Hematopoietic multipotent progenitor cell treated with erythropoietin and hydrocortisone succinate and interleukin-3 and kit ligand, for 6 days (in vitro differentiated cells): ENCODE measurements around the gene RAB6C.
"Not testable (repeated sequence)": the region's sequence is repeated elsewhere in the genome, so short reads cannot be mapped to it uniquely, and the experiment has no call there.

Source experiments
- DNase-seq: peaks from one replicate; pipeline ENCODE4 v3.0.0-alpha.2; 2015

Gene RAB6C

DNA sequence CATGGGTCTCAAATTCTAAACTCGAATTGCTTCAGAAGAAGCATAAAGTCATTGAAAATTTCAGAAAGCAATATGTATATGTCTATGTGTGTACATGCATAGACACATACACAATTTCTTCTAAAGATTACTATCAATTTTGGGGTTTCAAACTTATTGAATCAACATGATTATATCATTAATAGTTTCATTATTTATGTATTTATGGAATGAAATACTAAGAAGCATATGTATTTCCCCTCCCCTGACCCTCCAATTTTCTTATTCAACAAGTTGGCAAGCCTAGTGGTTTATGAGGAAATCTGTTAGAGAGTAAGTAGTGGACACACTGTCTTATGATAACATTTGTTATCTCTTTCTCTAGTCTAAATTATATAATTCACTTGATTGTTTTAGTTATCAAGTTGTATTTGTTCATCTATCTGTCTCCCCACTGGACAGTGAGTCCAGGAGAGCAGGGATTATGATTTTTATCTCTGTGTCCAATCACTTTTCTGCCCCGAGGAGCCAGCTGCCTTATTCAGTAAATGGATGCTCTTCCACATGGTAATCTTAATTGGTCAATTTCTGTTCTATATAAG, 17.3 kb downstream of the RAB6C start:
- DNase-seq: not testable (repeated sequence)

DNA sequence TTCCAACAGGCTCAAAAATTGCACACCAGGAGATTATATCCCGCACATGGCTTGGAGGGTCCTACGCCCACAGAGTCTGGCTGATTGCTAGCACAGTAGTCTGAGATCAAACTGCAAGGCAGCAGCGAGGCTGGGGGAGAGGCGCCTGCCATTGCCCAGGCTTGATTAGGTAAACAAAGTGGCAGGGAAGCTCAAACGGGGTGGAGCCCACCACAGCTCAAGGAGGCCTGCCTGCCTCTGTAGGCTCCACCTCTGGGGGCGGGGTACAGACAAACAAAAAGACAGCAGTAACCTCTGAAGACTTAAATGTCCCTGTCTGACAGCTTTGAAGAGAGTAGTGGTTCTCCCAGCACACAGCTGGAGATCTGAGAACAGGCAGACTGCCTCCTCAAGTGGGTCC, 19.3 kb downstream of the RAB6C start:
- DNase-seq: not testable (repeated sequence)

DNA sequence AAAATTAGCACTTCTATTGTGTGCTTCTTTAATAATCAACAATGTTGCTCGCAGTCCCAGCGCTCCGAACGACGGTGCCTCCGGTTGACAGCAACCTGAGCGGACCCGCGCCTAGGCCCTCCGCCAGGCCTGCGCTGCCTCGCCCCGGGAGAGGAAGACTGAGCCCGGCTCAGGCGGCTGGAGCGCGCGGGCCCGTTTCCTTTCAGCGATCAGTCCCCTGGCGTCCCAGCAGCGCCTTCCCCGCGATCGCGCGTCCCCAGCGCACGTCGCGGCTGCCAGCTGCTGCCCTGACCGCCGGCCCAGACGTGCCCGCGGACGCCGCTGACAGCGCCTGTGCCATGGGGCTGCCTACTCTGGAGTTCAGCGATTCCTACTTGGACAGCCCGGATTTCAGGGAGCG, 26.4 kb downstream of the RAB6C start:
- not testable (repeated sequence) for DNase-seq

DNA sequence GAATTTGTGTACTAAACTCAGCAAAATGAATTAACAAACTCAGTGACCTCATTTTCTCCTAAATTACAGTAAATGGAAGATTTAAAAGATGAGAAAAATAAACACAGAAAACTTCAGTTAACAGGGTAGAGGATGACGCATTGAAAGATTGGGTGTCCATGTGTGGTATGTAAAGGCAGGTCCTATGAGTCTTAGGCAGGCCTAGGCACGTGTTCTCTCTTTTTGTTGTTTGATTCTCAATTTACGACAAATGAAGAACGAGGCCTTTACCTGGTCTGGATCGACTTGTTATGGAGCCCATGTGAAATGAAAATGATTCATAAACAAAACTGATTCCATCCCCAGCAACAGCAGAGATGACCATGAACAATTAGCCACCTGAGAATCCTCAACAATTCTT, 37.2 kb downstream of the RAB6C start:
- not testable (repeated sequence) for DNase-seq

DNA sequence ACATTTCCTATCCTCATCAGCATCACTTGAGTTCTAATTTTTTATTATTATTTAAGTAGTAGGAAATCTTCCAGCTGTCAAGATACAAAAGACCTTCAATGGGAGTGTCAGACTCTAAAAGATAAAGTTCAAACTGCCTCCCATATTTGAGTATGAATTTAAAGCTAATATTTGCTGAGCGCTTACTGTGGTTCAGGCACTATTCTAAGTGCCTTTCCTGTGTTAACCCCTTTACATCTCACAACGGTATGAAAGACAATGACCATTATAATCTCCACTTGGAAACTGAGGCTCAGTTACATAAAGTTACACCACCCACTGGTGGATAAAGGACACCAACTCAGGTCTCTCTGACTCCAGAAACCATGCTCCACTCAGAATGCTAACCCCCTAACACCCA, 39.9 kb downstream of the RAB6C start:
- DNase-seq: no peak

DNA sequence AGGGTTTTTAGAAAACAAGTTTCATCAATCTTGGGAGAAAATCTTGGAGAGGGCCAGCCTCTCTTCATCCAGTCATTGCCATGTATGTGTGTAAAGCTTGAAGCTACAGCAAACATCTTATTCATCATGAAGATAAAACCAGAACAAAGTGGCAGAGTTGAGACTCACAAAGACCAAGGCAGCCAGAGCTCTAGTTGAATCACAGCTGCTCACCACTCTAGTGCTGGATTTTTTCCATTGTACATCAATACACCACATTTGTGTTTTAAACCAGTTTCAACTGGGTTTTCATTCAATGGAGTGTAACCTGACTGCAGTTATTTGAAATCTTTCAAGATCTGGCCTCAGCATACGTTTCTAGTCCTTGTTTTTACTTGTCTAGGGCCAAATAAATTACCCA, 40.6 kb downstream of the RAB6C start:
- not testable (repeated sequence) for DNase-seq

DNA sequence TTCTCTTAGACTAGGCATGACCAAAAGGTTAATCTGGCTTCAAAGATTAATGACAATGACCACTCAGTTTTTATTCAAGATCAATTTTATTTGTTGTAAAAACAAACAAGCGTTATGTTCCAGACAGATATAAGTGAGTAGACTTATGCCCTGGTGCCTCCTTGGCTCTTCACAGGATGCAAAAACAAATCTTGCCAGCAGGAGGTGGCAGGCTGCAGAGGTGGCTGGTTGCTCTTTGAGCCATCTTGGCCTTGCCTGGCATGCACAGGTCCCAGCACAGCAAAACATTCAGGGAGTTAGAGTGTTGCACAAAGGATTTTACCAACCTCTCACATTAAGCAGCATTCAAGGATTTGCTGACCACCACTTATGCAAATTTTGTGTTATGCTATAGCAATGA, 46.5 kb downstream of the RAB6C start:
- peak; percentile 2 for DNase-seq
